GM19193 (cell line): Measurements from ENCODE around the gene CNTN2.

Experiments used
- POLR2A ChIP-seq: IDR thresholded peaks from 4 replicates; pipeline ENCODE4 v1.6.1; 2011; ENCODE audit not compliant: insufficient read depth, insufficient read length; ENCODE audit errors: extremely low read depth

Gene CNTN2

DNA sequence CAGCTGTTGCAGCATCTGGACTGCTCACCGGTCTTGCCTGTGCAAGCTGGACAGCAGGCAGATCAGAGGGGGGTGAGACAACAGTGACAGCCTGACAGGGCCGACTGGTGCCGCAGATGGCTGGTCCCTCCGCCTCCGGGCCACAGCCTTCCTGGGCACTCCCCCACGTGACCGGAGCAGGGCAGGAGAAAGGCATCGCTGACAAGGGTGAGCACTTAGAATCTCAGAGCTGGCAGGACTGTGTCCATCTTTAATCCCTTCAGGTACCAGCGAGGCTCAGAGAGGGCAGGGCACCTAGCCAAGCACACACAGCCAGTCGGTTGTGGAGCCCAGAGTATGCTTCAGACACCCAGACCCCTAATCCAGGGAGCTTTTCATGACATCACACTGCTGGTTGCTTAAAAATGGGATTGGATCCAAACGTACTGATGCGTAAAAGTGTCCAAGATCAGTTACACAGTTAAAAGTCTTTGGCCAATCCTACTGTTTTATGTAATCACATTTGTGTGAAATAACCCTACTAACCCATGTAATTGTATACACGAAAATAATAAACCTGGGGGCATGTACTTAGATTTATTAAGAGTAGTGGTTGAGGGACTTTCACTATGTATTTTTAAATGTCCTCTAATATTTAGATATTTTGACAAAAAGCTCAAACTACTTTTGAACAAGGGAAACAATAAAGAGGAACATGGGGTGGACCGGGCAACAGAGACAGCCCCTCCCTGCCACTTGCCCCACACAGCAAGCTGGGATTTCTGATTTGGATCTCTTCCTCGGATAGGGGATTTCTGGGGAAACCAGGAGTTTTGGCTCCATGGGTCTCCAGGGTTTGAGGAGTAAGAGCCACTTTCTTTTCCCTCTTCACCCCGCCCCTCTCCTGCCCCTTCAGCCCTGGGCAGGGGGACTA, 758 bp upstream of the CNTN2 start:
- TF ChIP-seq POLR2A = no peak

DNA sequence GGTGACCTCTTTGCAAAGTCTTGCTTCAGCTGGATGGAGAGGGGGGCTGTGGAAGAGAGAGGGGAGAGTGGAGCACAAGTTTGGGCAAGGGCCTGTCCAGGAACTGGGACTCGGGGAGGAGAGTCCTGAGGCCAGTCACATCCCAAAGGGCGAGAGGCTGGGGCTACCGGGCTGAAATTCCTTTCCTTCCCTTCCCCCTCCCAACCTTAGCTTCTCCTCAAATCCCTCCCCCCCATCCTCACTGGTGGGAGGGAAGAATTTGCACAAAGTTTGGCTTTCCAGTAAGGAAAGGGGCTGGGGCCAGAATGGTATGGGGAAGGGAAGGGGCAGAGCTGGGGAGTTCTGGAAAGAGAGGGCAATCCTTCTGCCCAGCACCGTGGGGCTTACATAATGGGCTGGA, 854 bp downstream of the CNTN2 start:
- no peak for TF ChIP-seq POLR2A

DNA sequence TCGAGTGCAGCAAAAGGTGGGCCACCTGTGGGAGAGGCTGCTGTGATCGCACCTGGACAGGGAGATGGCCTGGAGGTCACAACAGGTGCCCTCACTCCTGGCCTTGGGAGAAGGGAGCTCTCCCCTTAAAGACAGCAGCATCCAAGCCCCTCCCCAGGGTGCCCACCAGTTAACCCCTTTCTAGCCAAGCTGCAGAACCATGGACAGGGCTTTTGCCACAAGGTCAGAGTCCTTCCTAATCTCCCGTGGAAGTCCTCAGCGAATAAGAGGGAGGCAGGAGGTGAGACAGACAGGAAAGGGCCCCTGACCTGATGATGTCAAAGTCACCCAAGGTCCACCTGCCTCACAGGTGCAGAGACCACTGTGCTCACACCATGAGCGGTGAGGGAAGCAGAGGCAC, 1.7 kb downstream of the CNTN2 start:
- TF ChIP-seq POLR2A = no peak

- no peak for TF ChIP-seq POLR2A
These were observed 2.1 kb downstream of the CNTN2 start for GRCh38 chr1:205045146-205045545.

- TF ChIP-seq POLR2A = no peak
These were observed 3.9 kb downstream of the CNTN2 start for GRCh38 chr1:205046870-205047269.

GRCh38 chr1:205047764-205048231, 4.8 kb downstream of the CNTN2 start:
- no peak for TF ChIP-seq POLR2A

GRCh38 chr1:205048382-205048781, 5.4 kb downstream of the CNTN2 start:
- TF ChIP-seq POLR2A = no peak

DNA sequence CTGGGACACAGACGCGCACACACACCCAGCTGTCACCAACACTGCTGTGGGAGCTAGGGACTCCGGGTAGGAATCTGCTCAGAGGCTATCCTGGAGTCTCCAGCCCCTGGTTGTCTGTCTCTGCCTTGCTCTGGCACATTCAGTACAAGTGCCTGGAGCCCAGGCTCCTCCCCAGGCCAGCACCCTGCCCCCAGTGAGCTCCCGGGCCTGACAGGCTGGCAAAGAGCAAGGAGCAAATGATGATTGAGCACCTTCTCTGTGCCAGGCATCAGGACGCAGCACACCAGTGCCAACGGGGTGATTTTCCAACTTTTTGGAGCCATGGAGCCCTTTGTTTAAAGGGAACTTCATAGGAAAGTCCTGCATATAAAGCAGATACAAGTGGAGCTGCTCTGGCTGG, 6.5 kb downstream of the CNTN2 start:
- no peak for TF ChIP-seq POLR2A

- TF ChIP-seq POLR2A = no peak
These were observed 9.7 kb downstream of the CNTN2 start for GRCh38 chr1:205052690-205053089.

- no peak for TF ChIP-seq POLR2A
These were observed 10.3 kb downstream of the CNTN2 start for GRCh38 chr1:205053296-205053695.

GRCh38 chr1:205054013-205054412, 11.0 kb downstream of the CNTN2 start:
- no peak for TF ChIP-seq POLR2A

- TF ChIP-seq POLR2A = no peak
These were observed 13.2 kb downstream of the CNTN2 start for GRCh38 chr1:205056188-205056611.

DNA sequence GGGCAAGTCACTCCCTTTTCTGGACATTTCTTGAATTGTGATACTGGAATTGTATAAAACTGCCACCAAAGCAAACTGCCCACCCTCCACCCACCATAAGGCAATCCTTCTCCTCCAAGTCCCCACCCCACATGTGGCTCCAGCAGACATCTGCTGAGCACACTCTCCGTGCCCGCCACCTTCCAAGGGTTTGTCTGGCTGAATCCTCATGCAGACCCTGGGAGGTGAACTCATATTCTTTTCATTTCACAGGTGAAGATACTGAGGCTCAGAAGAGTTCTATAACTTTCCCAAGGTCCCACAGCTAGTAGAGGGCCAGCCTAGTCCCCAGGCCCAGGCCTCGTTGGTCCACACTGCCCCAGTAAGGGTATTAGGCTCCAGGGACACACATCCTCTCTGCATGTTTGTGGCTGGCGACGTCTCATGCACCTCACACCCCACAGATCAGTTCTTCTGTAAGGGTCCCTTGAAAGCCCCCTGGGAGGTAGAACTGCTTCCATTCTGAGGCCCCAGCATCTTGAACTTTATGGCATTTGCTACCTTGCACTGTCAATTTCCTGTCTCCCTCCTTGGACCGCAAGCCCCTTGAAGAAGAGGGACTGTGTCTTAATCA, 14.1 kb downstream of the CNTN2 start:
- no peak for TF ChIP-seq POLR2A

GRCh38 chr1:205057808-205058575, 15.0 kb downstream of the CNTN2 start:
- TF ChIP-seq POLR2A = no peak

DNA sequence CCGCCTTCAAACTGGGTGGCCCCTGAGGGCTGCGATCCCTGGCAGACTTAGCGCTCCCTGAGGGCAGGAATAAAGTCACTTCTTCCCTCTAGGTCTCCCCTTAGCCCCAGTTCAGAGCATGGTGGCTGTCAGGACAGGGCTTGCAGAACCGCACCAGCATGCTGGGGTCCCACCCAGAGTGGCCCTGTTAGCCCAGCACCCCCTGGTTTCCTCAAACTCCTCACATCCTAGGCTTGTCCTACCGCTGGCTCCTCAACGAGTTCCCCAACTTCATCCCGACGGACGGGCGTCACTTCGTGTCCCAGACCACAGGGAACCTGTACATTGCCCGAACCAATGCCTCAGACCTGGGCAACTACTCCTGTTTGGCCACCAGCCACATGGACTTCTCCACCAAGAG, 15.8 kb downstream of the CNTN2 start:
- no peak for TF ChIP-seq POLR2A
